ENCODE measurements around the gene ABLIM1. TPM values are rescaled to one million over a fixed set of nuclear protein-coding genes. Genes with fewer than 3 reads are reported as not detected.
A peak's percentile ranks its signal among the peaks of the same experiment; 100 is the strongest.

The ABLIM1 gene
- total RNA-seq, 2 experiments from 2014 or later, result 14.8 to 54.9 TPM

DNA sequence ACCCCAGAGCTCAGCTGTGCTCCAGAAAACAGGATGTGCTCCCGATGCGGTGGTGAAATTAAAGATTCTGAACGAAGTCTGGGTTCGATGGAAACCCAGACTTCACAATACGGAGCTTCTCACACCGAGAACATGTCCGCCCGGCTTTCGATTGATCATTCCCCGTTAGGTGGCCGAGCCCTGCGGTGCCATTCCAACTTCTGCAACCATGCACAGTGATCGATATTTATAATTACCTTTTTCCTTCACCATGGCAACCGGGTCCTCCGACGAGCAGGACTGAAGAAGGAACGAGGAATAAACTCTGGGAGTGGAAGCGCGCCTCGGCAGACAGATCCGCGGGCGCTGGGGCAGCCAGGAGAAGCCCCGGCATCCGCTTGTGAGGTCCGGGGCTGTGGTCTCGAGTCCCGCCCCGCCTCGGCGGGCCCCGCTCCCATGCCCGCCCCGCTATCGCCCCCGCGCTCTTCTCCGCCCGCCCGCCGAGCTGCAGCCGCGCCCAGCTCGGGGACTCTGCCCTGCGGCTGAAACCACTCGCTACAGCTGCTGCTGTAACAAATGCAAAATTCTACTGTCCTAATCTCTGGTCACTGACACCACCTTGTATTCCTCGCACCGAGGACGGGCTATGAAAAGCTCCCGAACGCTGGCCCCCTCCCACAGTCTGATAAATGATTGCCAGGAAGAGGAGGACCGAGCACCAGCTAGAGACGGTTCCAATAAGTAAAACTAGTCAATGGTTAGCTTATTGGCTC is 26.2 kb downstream of the ABLIM1 start:
- peaks cover 55% of the 10 kb centered on the region for H3K27me3 Mint-ChIP-seq

DNA sequence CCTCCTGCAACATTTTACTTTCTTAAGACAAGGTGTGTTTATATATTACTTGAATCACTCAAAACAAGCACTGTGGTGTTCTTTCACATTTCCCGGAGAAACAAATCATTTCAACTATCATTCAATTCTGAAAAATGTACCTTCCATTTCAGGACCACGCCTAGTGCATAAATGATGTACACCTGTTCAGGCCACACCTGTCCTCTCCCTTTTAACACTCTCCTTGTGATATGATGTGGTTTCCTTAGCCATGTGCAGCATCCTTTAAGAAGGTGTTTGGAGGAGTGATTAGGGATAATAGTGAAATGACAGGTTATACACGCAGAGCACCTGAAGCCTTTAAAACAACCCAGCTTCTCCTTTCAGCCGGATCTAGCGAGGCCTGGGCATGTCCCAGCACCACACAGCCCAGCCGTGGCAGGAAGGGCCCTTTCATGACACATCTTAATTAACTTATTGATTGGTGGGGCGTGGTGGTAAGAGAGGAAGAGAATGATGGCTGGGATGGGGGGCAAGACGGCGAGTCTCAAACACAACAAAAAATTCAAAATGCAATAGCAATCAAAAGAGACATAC is 26.9 kb downstream of the ABLIM1 start:
- no peak for DNase-seq
- Mint-ChIP-seq H3K27ac (no peak overlapping the region), H3K9me3 (ENCODE audit: low read depth) (no peaks in the 10 kb centered on the region), H3K27me3 (peaks cover 60% of the 10 kb centered on the region), H3K4me1 (peaks cover 17% of the 10 kb centered on the region), H3K4me3 (peak overlapping the region; percentile 75), H3K36me3 (peaks cover 1% of the 10 kb centered on the region)
- no peak for ATAC-seq
- CTCF ChIA-PET, result interaction anchor here (1.2 to 1.4 kb wide), 3 partner anchors 14 to 248 kb away, joined by 3 read pairs; no protein-coding TSS in a partner anchor

More for the DNA sequence above, 26.2 kb downstream of the ABLIM1 start:
- H3K9me3 Mint-ChIP-seq (ENCODE audit: low read depth), result no peaks in the 10 kb centered on the region
- no peak overlapping the region for H3K27ac Mint-ChIP-seq
- peak overlapping the region; percentile 75 for H3K4me3 Mint-ChIP-seq
- peak; percentile 83 for ATAC-seq
- CTCF ChIA-PET, result interaction anchor here (1.1 to 1.4 kb wide), 5 partner anchors 15 to 247 kb away, joined by 3 read pairs; no protein-coding TSS in a partner anchor
- peaks cover 12% of the 10 kb centered on the region for H3K4me1 Mint-ChIP-seq
- H3K36me3 Mint-ChIP-seq, result no peaks in the 10 kb centered on the region
- DNase-seq, result no peak

DNA sequence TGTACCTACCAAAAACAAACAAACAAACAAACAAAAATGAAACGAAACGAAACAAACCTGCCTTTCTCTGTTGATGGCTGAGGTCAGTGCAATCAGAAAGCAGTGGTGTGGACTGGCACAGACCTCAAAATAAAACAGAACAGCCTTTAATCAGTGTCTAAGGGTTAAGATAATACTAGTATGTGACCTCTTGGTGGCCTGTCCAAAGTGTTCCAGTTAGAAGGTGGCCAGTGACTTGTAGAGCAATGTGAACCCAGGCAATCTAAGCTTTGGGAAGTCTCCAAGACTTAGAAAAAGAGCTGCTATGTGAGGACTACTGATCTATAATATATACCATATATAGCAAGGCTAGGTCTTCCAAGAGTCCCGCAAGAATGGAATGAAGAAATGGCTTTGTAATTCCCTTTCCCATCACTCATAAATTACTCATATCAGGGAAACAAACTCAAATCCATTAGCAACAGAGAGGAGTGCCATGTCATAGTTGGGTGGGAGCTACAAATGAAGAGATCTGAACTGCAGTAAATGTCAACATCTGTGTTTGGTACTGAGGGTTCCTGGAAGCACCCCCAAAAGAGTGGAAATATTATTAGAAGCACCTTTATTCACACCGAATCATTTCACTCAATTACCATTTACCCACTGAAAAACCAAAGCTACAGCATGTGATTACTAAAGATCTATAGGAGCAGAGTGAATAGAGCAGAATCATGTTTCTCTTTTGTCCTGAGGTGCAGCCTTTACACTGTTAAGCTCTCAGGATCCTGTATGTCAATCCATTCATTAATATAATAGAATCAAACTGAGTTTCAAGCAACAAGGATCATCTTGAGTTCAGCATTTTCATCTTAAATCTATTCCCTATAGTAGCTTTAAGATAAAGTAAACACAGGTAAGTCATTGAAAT is 28.0 kb downstream of the ABLIM1 start:
- CTCF ChIA-PET, result interaction anchor here (1.2 to 1.4 kb wide), 2 partner anchors 159 to 249 kb away, joined by 3 read pairs; no protein-coding TSS in a partner anchor
- Mint-ChIP-seq H3K27me3 (peaks cover 60% of the 10 kb centered on the region), H3K4me3 (no peak overlapping the region), H3K9me3 (ENCODE audit: low read depth) (no peaks in the 10 kb centered on the region), H3K36me3 (peaks cover 1% of the 10 kb centered on the region), H3K4me1 (peaks cover 17% of the 10 kb centered on the region), H3K27ac (no peak overlapping the region)
- ATAC-seq (no peak), DNase-seq (no peak)

DNA sequence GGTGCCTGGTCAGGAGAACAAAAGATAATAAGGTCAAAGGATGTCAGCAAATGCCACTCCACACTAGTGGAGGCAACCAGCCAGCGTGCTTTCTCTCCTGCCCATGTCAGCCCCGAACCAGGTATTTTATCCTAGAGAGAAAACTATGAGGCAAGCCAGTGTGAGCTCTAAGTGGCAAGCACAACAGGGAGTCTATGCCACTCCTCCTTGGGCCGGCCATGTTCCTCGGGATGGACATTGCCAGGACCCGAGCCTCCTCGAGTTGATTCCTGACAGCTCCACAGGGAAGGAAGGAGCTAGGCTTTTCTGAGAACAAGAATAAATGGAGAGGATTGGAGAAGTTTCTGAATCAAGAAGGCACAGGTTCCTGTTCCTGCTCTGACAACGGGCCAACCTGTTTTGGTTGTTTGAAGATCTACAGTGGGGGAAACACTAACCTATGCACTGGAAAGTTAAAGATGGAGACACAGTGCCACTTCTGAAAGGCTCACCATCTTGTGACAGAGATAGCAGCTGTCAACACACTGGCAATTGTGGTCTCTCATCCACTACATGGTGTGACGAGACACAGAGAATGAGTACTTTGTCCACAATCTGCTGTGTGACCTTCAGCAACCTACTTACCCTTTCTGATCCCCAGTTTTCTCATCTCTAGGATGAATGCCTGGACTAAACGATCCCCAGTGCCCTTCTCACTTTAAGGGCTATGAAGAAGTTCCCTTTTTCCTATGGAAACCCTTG is 28.8 kb downstream of the ABLIM1 start:
- Mint-ChIP-seq H3K4me3 (no peak overlapping the region), H3K4me1 (peaks cover 22% of the 10 kb centered on the region), H3K27ac (no peak overlapping the region), H3K36me3 (peaks cover 1% of the 10 kb centered on the region), H3K9me3 (ENCODE audit: low read depth) (no peaks in the 10 kb centered on the region), H3K27me3 (peaks cover 54% of the 10 kb centered on the region)
- DNase-seq, result no peak
- CTCF ChIA-PET, result interaction anchor here (1.2 kb wide), 1 partner anchor 158 kb away, joined by 3 read pairs; no protein-coding TSS in a partner anchor
- ATAC-seq, result no peak

DNA sequence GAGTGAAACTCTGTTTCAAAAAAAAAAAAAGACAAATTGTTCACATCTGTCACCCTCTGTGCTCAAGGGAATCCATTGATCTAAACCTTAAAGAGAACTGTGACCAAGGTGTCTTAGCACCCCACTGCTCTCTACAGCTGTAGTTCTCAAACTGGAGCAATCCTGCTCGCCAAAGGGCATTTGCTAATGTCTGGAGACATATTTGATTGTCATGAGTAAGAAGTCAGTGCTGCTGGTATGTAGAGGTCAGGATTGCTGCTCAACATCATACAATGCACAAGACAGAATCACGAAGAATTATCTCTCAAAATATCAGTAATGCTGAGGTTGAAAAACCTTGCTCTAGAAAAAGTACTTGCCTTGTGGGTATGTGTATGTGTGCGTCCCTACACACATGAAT is 30.0 kb downstream of the ABLIM1 start:
- Mint-ChIP-seq H3K9me3 (ENCODE audit: low read depth) (no peaks in the 10 kb centered on the region), H3K36me3 (peaks cover 1% of the 10 kb centered on the region), H3K27ac (no peak overlapping the region), H3K4me1 (peaks cover 34% of the 10 kb centered on the region), H3K4me3 (no peak overlapping the region), H3K27me3 (peaks cover 46% of the 10 kb centered on the region)
- ATAC-seq, result no peak
- CTCF ChIA-PET, result interaction anchor here (1.2 kb wide), 1 partner anchor 67 kb away, joined by 4 read pairs; no protein-coding TSS in a partner anchor
- no peak for DNase-seq

DNA sequence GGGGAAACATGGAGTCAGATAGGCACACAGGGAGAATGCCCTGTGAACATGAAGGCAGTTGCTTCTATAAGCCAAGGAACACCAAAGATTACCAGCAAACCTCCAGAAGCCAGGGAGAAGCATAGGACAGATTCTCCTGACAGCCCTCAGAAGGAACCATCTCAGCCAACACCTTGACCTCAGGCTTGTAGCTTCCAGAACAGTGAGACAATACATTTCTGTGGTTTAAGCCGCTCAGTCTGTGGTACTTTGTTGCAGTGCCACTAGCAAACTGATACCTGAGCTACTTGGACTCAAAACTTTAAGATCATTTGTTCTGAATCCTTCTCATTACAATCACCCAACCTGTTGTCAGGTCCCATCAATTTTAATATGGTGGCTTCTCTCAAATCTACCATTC is 31.2 kb downstream of the ABLIM1 start:
- DNase-seq (no peak), ATAC-seq (no peak)
- peaks cover 5% of the 10 kb centered on the region for H3K36me3 Mint-ChIP-seq
- H3K9me3 Mint-ChIP-seq (ENCODE audit: low read depth), result peaks cover 3% of the 10 kb centered on the region
- no peak overlapping the region for H3K27ac Mint-ChIP-seq
- H3K4me1 Mint-ChIP-seq, result peaks cover 38% of the 10 kb centered on the region
- CTCF ChIA-PET, result interaction anchor here (0.7 to 1.2 kb wide), 3 partner anchors 23 to 68 kb away, joined by 3 to 4 read pairs (median 3); no protein-coding TSS in a partner anchor
- H3K27me3 Mint-ChIP-seq, result peaks cover 34% of the 10 kb centered on the region
- no peak overlapping the region for H3K4me3 Mint-ChIP-seq

DNA sequence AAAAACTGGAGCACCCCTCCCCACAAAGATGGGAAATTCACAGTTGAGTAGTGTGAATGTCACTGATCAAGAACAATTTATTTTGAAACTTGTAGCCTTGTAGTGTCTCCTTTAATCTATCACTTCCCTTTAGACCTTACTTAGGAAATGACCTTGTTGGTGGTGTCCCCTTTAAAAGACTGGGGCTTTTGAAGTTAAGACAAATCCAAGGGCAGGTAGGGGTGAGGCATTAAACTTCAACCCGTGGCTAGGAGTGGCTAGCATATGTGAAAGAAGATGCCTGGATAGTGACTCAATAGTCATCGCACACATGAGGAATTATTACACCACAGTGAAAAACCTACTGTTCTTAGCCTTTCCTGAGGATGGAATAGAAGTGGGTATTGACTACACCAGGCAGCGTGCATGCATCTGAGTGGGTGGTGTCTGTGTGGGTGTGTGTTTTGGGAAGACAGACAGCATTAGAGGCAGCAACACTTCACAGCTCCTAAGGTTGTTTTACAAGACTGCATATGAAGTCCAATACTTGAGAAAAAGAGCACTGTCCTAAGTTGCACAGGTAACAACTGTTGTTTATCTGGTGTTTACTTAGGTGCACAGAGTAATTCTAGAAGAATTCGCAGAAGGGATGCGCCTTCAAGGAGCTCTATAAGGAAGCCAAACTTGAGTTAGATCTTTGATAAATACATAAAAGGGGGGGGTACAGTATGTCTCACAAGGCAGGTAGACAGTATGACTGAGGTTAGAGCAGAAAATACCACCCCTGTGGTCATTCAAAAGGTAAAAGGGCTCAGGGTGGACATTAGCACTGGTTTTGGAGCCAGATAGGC is 32.9 kb downstream of the ABLIM1 start:
- CTCF ChIA-PET, result interaction anchor here (1.1 kb wide), 1 partner anchor 9 kb away, joined by 6 read pairs; no protein-coding TSS in a partner anchor
- no peak for ATAC-seq
- no peak for DNase-seq
- peaks cover 28% of the 10 kb centered on the region for H3K4me1 Mint-ChIP-seq
- H3K36me3 Mint-ChIP-seq, result peaks cover 13% of the 10 kb centered on the region
- H3K4me3 Mint-ChIP-seq, result no peak overlapping the region
- no peak overlapping the region for H3K27ac Mint-ChIP-seq
- peaks cover 6% of the 10 kb centered on the region for H3K9me3 Mint-ChIP-seq (ENCODE audit: low read depth)
- H3K27me3 Mint-ChIP-seq, result peaks cover 23% of the 10 kb centered on the region

DNA sequence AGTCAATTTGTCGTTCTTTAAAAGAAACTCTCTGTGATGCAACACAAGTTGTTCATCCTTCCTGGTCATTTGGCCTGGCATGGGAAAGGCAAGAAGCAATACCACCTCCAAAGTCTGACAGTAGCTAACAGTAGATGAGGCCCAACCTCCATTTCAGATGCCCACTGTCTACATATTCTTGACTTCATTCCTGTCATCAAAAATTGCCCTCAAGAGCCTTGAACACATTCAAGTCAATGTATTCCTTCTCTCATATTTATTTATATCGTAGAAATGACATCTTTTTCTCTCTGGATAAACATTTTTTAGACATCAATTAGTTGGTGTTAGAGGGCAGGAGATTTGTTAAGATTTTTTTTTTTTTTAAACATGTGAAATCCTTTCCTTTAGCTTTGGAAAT is 33.7 kb downstream of the ABLIM1 start:
- peaks cover 15% of the 10 kb centered on the region for H3K27me3 Mint-ChIP-seq
- peaks cover 6% of the 10 kb centered on the region for H3K9me3 Mint-ChIP-seq (ENCODE audit: low read depth)
- DNase-seq (no peak), ATAC-seq (no peak)
- H3K4me3 Mint-ChIP-seq, result no peak overlapping the region
- peaks cover 28% of the 10 kb centered on the region for H3K4me1 Mint-ChIP-seq
- CTCF ChIA-PET, result no interaction called here
- H3K27ac Mint-ChIP-seq, result no peak overlapping the region
- H3K36me3 Mint-ChIP-seq, result peaks cover 13% of the 10 kb centered on the region

DNA sequence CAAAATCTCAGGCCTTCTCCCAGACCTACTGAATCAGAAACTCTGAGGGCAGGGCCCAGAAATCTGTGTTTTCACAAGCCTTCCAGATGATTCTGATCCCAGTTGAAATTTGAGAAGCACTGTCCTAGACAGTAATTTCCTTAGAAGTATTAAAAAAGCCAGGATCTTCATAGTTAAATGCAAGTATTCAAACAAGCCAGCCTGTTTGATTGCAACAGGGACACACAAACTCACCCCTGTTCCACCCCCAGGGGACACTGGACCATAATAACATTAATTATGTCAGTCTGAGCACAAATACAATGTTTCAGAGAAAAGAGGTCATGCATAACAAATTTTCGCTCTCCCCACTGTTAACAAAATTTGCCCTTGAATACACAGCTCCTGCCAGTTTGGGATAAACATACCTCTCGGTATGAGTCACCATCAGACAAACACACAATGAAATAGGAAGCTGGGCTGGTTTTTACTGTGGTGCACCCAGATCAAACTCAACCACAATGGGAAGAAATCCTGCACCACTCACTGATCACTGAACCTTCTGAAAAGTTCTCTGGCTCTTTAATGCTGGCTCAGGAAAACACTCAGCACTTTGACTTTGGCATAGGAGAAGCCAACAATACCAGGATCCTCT is 34.3 kb downstream of the ABLIM1 start:
- Mint-ChIP-seq H3K4me3 (no peak overlapping the region), H3K27me3 (peaks cover 15% of the 10 kb centered on the region), H3K36me3 (peaks cover 13% of the 10 kb centered on the region), H3K9me3 (ENCODE audit: low read depth) (peaks cover 6% of the 10 kb centered on the region), H3K4me1 (peaks cover 29% of the 10 kb centered on the region), H3K27ac (no peak overlapping the region)
- CTCF ChIA-PET, result no interaction called here
- ATAC-seq, result peak; percentile 57
- no peak for DNase-seq

DNA sequence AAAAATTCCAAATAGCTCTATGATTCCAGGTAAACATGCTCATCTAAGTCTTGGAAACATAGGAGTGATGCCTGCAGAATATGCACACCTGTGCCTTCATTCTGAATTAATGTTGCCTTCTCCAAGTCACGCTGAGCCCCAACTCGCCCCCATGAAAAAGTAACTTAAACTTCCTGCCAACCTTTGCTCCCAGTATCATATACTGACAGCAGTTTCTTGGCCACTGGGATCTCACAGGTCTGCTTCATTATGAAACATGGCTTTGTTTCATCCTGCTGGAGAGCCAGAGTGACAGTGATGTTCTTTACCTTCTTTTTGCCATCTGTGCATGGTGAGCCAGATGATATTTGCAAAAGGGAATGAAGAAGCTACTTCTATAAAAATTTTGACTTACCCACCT is 34.9 kb downstream of the ABLIM1 start:
- H3K36me3 Mint-ChIP-seq, result peaks cover 13% of the 10 kb centered on the region
- peaks cover 34% of the 10 kb centered on the region for H3K4me1 Mint-ChIP-seq
- CTCF ChIA-PET, result interaction anchor here (0.8 kb wide), 1 partner anchor 23 kb away, joined by 3 read pairs; no protein-coding TSS in a partner anchor
- H3K4me3 Mint-ChIP-seq, result no peak overlapping the region
- no peak overlapping the region for H3K27ac Mint-ChIP-seq
- no peak for ATAC-seq
- H3K9me3 Mint-ChIP-seq (ENCODE audit: low read depth), result peaks cover 6% of the 10 kb centered on the region
- H3K27me3 Mint-ChIP-seq, result peaks cover 15% of the 10 kb centered on the region
- no peak for DNase-seq

DNA sequence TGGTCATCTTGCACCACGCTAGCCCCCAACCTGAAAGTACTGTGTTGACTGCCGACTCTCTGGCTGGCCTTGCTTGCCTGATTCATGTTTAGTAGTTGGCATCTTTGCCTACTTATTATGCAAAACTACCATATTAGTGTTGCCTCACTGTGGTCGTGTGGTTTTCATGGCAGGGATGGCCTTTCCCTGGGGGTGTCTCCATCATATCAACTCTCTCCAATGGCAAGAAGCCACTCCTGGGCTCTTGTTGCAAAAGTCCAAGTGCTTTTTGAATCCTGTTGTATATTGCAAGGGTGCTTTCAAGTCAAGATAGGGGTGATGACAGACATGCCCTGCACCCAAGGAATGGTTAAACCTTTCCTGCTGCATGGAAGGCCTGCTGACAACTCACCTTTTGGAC is 39.4 kb downstream of the ABLIM1 start:
- Mint-ChIP-seq H3K36me3 (peaks cover 15% of the 10 kb centered on the region), H3K4me3 (no peak overlapping the region), H3K9me3 (ENCODE audit: low read depth) (peaks cover 6% of the 10 kb centered on the region), H3K27me3 (peaks cover 5% of the 10 kb centered on the region), H3K4me1 (peaks cover 42% of the 10 kb centered on the region), H3K27ac (no peak overlapping the region)
- ATAC-seq, result no peak
- CTCF ChIA-PET, result no interaction called here
- no peak for DNase-seq

All from activated CD8-positive, alpha-beta memory T cell treated with anti-CD3 and anti-CD28 coated beads, Interleukin-2, amount 10 ng/mL, durations not matched to agents 7 days and 5 days (primary cell).